SU-DHL-6 (cell line): Measurements from ENCODE around the gene ERC1.

ENCODE experiments used
- EZH2phosphoT487 ChIP-seq: fragments of 200-600 bp; sonication (generic), shearing (Covaris generic); conservative IDR thresholded peaks from 2 replicates; pipeline ENCODE4 v1.6.1; 2018; ENCODE audit warnings: mild to moderate bottlenecking, antibody characterized with exemption, low read length, moderate library complexity, mixed read lengths
- TF ChIP-seq, protein P1 (sequence below): fragments of 200-600 bp; sonication (generic); IDR thresholded peaks from one replicate; pipeline ENCODE4 v1.5.1; 2017; ENCODE audit warnings: antibody characterized with exemption, mild to moderate bottlenecking, low read length, moderate library complexity; ENCODE audit not compliant: insufficient read depth, poor library complexity, severe bottlenecking

DNA sequence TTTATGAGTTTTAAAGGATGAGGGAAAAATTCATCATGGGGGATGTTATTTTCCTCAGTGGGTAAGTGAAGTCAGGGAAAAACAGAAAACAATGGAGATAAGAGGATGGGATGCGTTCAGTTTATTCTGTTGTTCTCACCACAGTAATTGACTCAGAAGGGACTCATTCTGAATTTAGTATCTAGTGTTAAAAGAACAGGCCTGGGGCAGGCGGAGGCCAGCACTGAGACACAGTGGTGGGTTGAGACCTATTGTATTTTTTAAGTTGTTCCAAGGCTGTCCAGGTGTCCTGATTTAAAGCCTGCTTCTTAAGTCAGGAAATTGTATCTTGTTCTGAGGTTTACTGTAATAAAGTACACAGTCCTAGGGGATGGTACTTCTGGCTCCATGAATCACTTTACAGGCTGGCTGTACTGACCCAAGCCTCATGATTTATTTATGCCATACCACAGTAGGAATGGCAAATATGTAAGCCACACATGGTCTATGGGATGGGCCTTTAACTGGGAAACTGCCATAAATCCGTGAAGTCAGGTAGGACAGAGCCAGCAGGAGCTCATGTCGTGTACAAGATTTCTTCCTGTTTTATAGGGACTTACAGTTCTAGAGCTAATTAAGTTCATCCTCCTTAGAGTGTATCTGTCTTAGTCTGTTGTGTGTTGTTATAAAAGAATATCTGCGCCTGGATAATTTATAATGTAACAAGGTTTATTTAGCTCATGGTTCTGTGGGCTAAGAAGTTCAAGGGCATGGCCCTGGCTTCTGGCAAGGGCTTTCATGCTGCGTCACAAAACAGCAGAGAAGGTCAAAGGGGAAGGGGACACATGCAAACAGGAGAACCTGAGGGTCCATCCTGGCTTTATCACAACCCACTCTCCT lies 359.3 kb downstream of the ERC1 start:
- TF ChIP-seq, protein P1, sequence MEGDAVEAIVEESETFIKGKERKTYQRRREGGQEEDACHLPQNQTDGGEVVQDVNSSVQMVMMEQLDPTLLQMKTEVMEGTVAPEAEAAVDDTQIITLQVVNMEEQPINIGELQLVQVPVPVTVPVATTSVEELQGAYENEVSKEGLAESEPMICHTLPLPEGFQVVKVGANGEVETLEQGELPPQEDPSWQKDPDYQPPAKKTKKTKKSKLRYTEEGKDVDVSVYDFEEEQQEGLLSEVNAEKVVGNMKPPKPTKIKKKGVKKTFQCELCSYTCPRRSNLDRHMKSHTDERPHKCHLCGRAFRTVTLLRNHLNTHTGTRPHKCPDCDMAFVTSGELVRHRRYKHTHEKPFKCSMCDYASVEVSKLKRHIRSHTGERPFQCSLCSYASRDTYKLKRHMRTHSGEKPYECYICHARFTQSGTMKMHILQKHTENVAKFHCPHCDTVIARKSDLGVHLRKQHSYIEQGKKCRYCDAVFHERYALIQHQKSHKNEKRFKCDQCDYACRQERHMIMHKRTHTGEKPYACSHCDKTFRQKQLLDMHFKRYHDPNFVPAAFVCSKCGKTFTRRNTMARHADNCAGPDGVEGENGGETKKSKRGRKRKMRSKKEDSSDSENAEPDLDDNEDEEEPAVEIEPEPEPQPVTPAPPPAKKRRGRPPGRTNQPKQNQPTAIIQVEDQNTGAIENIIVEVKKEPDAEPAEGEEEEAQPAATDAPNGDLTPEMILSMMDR: no peak
- no peak for TF ChIP-seq EZH2phosphoT487
